GM04504 (cell line): ENCODE measurements around the gene C1orf21.
"Not testable (repeated sequence)": the region's sequence is repeated elsewhere in the genome, so short reads cannot be mapped to it uniquely, and the experiment has no call there.

Source experiments
- DNase-seq: peaks from one replicate; pipeline ENCODE4 v3.0.0-alpha.2; 2012; ENCODE audit warnings: low read depth

Gene C1orf21

GRCh38 chr1:184604152-184604900, 217.5 kb downstream of the C1orf21 start:
- no peak for DNase-seq

- no peak for DNase-seq
Measured at GRCh38 chr1:184605941-184606340, 219.1 kb downstream of the C1orf21 start.

GRCh38 chr1:184606786-184607185, 220.0 kb downstream of the C1orf21 start:
- no peak for DNase-seq

GRCh38 chr1:184608581-184608980, 221.8 kb downstream of the C1orf21 start:
- DNase-seq, result no peak

- no peak for DNase-seq
Measured at GRCh38 chr1:184608990-184609389, 222.2 kb downstream of the C1orf21 start.

GRCh38 chr1:184610876-184611595, 224.2 kb downstream of the C1orf21 start:
- DNase-seq, result no peak

GRCh38 chr1:184612229-184612628, 225.4 kb downstream of the C1orf21 start:
- not testable (repeated sequence) for DNase-seq

- no peak for DNase-seq
Measured at GRCh38 chr1:184614667-184615066, 227.8 kb downstream of the C1orf21 start.

GRCh38 chr1:184615301-184615700, 228.5 kb downstream of the C1orf21 start:
- no peak for DNase-seq

GRCh38 chr1:184616504-184616903, 229.7 kb downstream of the C1orf21 start:
- DNase-seq, result no peak

GRCh38 chr1:184617433-184618029, 230.7 kb downstream of the C1orf21 start:
- DNase-seq, result no peak

GRCh38 chr1:184618851-184619250, 232.0 kb downstream of the C1orf21 start:
- DNase-seq, result no peak

- DNase-seq, result no peak
Measured at GRCh38 chr1:184620469-184620868, 233.6 kb downstream of the C1orf21 start.

GRCh38 chr1:184621260-184621659, 234.4 kb downstream of the C1orf21 start:
- peak; percentile 18 for DNase-seq

- DNase-seq, result peak; percentile 93
Measured at GRCh38 chr1:184622136-184622823, 235.5 kb downstream of the C1orf21 start.

GRCh38 chr1:184623404-184623803, 236.6 kb downstream of the C1orf21 start:
- DNase-seq, result no peak

GRCh38 chr1:184624051-184624450, 237.2 kb downstream of the C1orf21 start:
- DNase-seq, result peak; percentile 10

GRCh38 chr1:184624626-184625025, 237.8 kb downstream of the C1orf21 start:
- DNase-seq, result no peak

GRCh38 chr1:184625271-184625670, 238.4 kb downstream of the C1orf21 start:
- DNase-seq, result no peak

GRCh38 chr1:184626076-184627006, 239.5 kb downstream of the C1orf21 start:
- DNase-seq, result no peak

GRCh38 chr1:184627007-184627341, 240.1 kb downstream of the C1orf21 start:
- DNase-seq, result no peak
